ENCODE results near the gene NR2E3. TPM values are rescaled to one million over a fixed set of nuclear protein-coding genes. Genes with fewer than 3 reads are reported as not detected.

The NR2E3 gene
- total RNA-seq, 4 donors from 2014 or later: not detected

DNA sequence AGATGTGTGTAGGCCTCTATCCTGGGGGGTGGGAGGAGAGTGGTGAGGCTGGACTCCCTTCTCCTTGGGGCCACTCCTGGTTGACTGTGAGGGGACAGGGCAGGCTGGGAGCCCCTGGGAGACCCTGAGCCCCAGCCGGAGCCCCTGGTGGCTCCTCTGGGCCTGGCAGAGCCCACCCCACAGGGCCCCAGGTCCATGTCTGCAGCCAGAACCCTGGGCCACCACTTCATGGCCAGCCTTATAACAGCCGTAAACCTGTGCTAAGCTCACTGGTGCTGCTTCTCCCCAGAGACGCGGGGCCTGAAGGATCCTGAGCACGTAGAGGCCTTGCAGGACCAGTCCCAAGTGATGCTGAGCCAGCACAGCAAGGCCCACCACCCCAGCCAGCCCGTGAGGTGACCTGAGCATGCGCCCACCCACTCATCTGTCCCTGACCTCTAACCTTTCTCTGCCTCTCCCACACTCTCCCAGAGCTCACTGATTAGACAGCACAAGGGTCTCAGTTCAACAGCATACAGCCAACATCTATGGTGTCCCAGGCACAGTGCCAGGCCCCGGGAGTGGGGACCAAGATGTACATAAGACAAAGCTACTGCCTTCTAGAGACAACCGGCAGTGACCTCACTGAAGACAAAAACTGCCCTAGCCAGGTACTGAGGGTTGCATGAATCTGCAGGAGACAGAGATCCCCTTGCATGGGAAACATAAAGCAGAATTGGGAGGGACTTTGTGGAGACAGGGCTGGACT is 3.5 kb downstream of the NR2E3 start:
- Histone ChIP-seq H3K27ac (no peak overlapping the region), H3K27me3 (no peaks in the 10 kb centered on the region), H3K9me3 (no peaks in the 10 kb centered on the region), H3K36me3 (no peaks in the 10 kb centered on the region), H3K4me3 (no peak overlapping the region), H3K4me1 (peaks cover 0 to 3% of the 10 kb centered on the region in 2 donors)
- intact Hi-C loops (cut with DNase I; ENCODE audit: low total_unique reads) (no loop called here), in situ Hi-C loops (cut with MboI; ENCODE audit: low sequenced_read_pairs in 4 of 4) (no loop called here)
- ATAC-seq (no peak), DNase-seq (no peak)
- TF ChIP-seq, protein P1, sequence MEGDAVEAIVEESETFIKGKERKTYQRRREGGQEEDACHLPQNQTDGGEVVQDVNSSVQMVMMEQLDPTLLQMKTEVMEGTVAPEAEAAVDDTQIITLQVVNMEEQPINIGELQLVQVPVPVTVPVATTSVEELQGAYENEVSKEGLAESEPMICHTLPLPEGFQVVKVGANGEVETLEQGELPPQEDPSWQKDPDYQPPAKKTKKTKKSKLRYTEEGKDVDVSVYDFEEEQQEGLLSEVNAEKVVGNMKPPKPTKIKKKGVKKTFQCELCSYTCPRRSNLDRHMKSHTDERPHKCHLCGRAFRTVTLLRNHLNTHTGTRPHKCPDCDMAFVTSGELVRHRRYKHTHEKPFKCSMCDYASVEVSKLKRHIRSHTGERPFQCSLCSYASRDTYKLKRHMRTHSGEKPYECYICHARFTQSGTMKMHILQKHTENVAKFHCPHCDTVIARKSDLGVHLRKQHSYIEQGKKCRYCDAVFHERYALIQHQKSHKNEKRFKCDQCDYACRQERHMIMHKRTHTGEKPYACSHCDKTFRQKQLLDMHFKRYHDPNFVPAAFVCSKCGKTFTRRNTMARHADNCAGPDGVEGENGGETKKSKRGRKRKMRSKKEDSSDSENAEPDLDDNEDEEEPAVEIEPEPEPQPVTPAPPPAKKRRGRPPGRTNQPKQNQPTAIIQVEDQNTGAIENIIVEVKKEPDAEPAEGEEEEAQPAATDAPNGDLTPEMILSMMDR (IDR thresholded peaks at IDR 0.05 in 4 of 5, conservative IDR thresholded peaks at IDR 0.05 in 1 of 5): no peak
- no peak for TF ChIP-seq POLR2A (IDR thresholded peaks at IDR 0.05)

DNA sequence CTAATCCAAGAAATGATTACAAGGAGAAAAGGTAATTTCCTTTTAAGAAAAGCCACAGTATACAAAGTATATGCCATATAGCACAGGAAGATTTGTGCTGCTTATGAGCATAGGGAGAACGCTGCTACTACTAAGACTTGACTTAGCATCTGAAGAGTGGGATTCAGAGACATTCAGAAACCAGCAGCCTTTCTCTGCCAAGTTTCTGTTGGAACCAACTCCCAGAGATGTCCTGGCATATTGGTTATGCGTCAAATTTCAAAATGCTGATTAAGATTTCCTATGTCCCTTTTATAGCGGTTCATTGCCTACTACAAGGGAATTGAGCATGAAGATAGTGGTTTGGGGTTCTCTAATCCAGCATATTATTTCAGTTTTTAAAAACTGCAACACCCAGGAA is 4.9 kb downstream of the NR2E3 start:
- no peaks in the 10 kb centered on the region for H3K9me3 ChIP-seq
- TF ChIP-seq, protein P1 (IDR thresholded peaks at IDR 0.05 in 4 of 5, conservative IDR thresholded peaks at IDR 0.05 in 1 of 5): no peak
- no peak for TF ChIP-seq POLR2A (IDR thresholded peaks at IDR 0.05)
- in situ Hi-C loops (cut with MboI; ENCODE audit: low sequenced_read_pairs in 4 of 4) (no loop called here), intact Hi-C loops (cut with DNase I; ENCODE audit: low total_unique reads) (no loop called here)
- no peak overlapping the region for H3K27ac ChIP-seq
- ATAC-seq (no peak), DNase-seq (no peak)
- no peaks in the 10 kb centered on the region for H3K27me3 ChIP-seq
- peaks cover 0 to 3% of the 10 kb centered on the region in 2 donors for H3K4me1 ChIP-seq
- H3K36me3 ChIP-seq: no peaks in the 10 kb centered on the region
- H3K4me3 ChIP-seq: no peak overlapping the region

DNA sequence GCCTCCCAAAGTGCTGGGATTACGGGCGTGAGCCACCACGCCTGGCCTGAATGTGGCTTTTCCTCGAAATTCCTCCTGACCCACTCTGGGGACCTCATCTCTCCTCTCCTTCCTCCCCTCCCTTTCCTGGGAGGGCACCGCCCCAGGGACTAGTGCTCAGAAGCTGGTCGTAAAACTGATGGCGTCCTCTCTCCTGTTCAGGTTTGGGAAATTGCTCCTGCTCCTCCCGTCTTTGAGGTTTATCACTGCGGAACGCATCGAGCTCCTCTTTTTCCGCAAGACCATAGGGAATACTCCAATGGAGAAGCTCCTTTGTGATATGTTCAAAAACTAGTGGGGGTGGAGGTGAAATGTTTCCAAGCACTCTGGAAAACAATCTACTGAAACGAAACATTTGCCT is 7.0 kb downstream of the NR2E3 start:
- TF ChIP-seq, protein P1 (IDR thresholded peaks at IDR 0.05 in 4 of 5, conservative IDR thresholded peaks at IDR 0.05 in 1 of 5): no peak
- TF ChIP-seq POLR2A (IDR thresholded peaks at IDR 0.05): no peak
- peaks cover 0 to 3% of the 10 kb centered on the region in 2 donors for H3K4me1 ChIP-seq
- H3K36me3 ChIP-seq: peaks cover 0 to 10% of the 10 kb centered on the region in 2 donors
- no peaks in the 10 kb centered on the region for H3K27me3 ChIP-seq
- in situ Hi-C loops (cut with MboI; ENCODE audit: low sequenced_read_pairs in 4 of 4) (no loop called here), intact Hi-C loops (cut with DNase I; ENCODE audit: low total_unique reads) (no loop called here)
- DNase-seq: no peak
- H3K27ac ChIP-seq: no peak overlapping the region
- peaks cover 0 to 11% (median 4%) of the 10 kb centered on the region in 3 donors for H3K9me3 ChIP-seq
- ATAC-seq: no peak
- no peak overlapping the region for H3K4me3 ChIP-seq

DNA sequence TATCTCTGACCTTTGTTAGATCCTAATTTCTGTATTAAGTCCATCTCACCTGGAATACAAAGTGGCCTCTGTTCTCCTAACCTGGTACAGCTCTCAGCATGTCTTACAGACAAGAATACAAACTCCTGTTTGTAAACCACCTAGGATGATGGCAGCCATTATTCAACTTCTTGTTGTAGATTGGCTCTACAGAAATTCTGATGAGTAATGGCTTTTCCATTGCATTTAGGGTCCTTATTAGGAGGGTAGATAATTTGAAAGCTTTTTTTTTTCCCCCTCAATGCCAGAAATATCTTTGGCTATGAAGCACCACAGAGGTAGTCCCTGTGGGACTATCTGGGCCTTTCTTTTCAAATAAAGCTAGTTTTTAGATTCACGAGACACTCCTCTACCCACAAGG is 9.8 kb downstream of the NR2E3 start:
- no peaks in the 10 kb centered on the region for H3K27me3 ChIP-seq
- H3K36me3 ChIP-seq: peaks cover 0 to 28% of the 10 kb centered on the region in 2 donors
- no peak overlapping the region for H3K27ac ChIP-seq
- no peak overlapping the region for H3K4me3 ChIP-seq
- H3K4me1 ChIP-seq: no peaks in the 10 kb centered on the region
- peaks cover 0 to 11% (median 4%) of the 10 kb centered on the region in 3 donors for H3K9me3 ChIP-seq
- TF ChIP-seq, protein P1 (IDR thresholded peaks at IDR 0.05 in 4 of 5, conservative IDR thresholded peaks at IDR 0.05 in 1 of 5): no peak
- no peak for TF ChIP-seq POLR2A (IDR thresholded peaks at IDR 0.05)
- in situ Hi-C loops (cut with MboI; ENCODE audit: low sequenced_read_pairs in 4 of 4): no loop called here
- DNase-seq (no peak), ATAC-seq (no peak)
- intact Hi-C loops (cut with DNase I; ENCODE audit: low total_unique reads): no loop called here

Measured in gastrocnemius medialis (tissue), 4 donors.